ENCODE measurements around the gene WDR70.

- TF ChIP-seq CTCF (conservative IDR thresholded peaks at IDR 0.05; ENCODE audit: low read depth, low read length) (no peak), EZH2 (IDR thresholded peaks at IDR 0.05; ENCODE audit: borderline replicate concordance, low read depth, low read length, poor library complexity, severe bottlenecking) (no peak)
These were observed 170.3 kb downstream of the WDR70 start for GRCh38 chr5:37549411-37549810.
